Measurements from ENCODE around the gene AWAT1. TPM values are rescaled to one million over a fixed set of nuclear protein-coding genes. Genes with fewer than 3 reads are reported as not detected.

AWAT1 gene
- total and polyA plus RNA-seq, 2 donors (not counting 1 experiment from before 2014, with no cell fraction given) = not detected

DNA sequence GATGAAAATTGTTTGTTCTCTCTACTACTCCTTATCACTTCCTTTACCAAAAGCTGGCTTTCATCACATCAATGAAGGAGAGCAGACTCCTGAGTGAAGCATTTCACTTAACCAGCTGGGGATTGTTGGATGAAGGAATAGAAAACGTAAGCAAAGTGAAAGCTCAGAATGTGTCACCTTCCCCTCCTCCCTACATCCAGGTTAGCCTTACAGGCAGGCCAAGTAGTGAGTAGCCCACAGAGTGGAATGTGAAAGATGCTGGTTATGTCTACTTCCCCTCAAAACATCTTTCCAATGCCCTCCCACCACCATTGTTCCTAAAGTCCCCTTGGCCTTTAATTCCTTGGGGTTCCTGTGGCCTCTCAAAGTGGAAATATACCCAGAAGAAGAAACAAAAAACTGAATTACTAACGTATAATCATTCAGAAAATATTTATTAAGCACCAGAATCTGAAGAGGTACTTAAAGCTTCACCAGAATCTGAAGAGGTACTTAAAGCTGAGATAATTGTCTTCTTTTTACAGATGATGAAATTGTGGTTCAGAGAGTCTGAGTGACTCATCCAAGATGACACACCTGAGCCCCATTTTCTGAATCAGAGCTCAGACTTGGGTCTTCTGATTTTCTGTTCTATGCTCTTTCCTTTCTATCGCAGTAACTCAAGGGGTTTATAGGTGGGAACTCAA is 19.1 kb downstream of the AWAT1 start:
- Histone ChIP-seq H3K79me2 (ENCODE audit: control insufficient read depth, insufficient read depth, low read length) (no peaks in the 10 kb centered on the region), H3K9me3 (ENCODE audit: control insufficient read depth, insufficient read depth, low read depth, low read length) (no peaks in the 10 kb centered on the region), H3K27ac (ENCODE audit: insufficient read depth, low read length) (no peak overlapping the region), H3K4me1 (ENCODE audit: control insufficient read depth, extremely low read depth, insufficient read depth, low read length) (no peaks in the 10 kb centered on the region), H3K4me3 (replicated peaks in 1 of 4; ENCODE audit: control extremely low read depth in 1 of 4, insufficient read depth in 1 of 4, low read depth in 3 of 4, low read length in 4 of 4) (no peak overlapping the region), H4K20me1 (ENCODE audit: control insufficient read depth, extremely low read depth, insufficient read depth, low read length) (no peaks in the 10 kb centered on the region), H3K9ac (ENCODE audit: insufficient read depth, low read length) (no peak overlapping the region), H3K4me2 (ENCODE audit: extremely low read depth, insufficient read depth, low read length) (no peak overlapping the region), H3K36me3 (ENCODE audit: control insufficient read depth, insufficient read depth, low read length) (no peaks in the 10 kb centered on the region), H3K27me3 (ENCODE audit: control insufficient read depth, insufficient read depth, low read length) (no peaks in the 10 kb centered on the region), H2AFZ (ENCODE audit: low read length) (no peak overlapping the region)
- DNase-seq (ENCODE audit: low read depth in 2 of 2) = peak in 1 of 2 donors; percentile 39
- no peak for TF ChIP-seq EZH2 (IDR thresholded peaks at IDR 0.05; ENCODE audit: low read length, missing control alignments)
- TF ChIP-seq, protein P1, sequence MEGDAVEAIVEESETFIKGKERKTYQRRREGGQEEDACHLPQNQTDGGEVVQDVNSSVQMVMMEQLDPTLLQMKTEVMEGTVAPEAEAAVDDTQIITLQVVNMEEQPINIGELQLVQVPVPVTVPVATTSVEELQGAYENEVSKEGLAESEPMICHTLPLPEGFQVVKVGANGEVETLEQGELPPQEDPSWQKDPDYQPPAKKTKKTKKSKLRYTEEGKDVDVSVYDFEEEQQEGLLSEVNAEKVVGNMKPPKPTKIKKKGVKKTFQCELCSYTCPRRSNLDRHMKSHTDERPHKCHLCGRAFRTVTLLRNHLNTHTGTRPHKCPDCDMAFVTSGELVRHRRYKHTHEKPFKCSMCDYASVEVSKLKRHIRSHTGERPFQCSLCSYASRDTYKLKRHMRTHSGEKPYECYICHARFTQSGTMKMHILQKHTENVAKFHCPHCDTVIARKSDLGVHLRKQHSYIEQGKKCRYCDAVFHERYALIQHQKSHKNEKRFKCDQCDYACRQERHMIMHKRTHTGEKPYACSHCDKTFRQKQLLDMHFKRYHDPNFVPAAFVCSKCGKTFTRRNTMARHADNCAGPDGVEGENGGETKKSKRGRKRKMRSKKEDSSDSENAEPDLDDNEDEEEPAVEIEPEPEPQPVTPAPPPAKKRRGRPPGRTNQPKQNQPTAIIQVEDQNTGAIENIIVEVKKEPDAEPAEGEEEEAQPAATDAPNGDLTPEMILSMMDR (conservative IDR thresholded peaks at IDR 0.05 in 1 of 2, IDR thresholded peaks at IDR 0.05 in 1 of 2; ENCODE audit: low read depth in 1 of 2, low read length in 2 of 2) = no peak

DNA sequence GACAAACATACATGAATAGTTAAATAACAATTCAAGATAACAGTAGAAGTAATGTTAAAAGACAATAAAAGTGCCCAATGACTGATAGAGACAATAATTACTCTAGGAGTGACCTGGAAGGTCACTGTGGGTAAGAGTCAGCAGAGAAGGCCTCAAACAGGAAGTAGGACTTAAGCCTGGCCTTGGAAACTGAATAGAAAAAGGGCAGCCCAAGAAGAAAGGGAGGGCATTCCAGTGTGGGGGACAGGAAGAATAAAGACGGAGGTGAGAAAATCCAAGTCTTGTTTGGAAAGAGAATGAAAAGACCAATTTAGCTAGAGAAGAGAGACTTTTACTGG is 19.6 kb downstream of the AWAT1 start:
- H4K20me1 ChIP-seq (ENCODE audit: control insufficient read depth, extremely low read depth, insufficient read depth, low read length) = no peaks in the 10 kb centered on the region
- no peak overlapping the region for H3K9ac ChIP-seq (ENCODE audit: insufficient read depth, low read length)
- no peaks in the 10 kb centered on the region for H3K9me3 ChIP-seq (ENCODE audit: control insufficient read depth, insufficient read depth, low read depth, low read length)
- H3K4me3 ChIP-seq (replicated peaks in 1 of 4; ENCODE audit: control extremely low read depth in 1 of 4, insufficient read depth in 1 of 4, low read depth in 3 of 4, low read length in 4 of 4) = no peak overlapping the region
- TF ChIP-seq, protein P1 (conservative IDR thresholded peaks at IDR 0.05 in 1 of 2, IDR thresholded peaks at IDR 0.05 in 1 of 2; ENCODE audit: low read depth in 1 of 2, low read length in 2 of 2) = no peak
- no peak for TF ChIP-seq EZH2 (IDR thresholded peaks at IDR 0.05; ENCODE audit: low read length, missing control alignments)
- H3K79me2 ChIP-seq (ENCODE audit: control insufficient read depth, insufficient read depth, low read length) = no peaks in the 10 kb centered on the region
- H3K27ac ChIP-seq (ENCODE audit: insufficient read depth, low read length) = no peak overlapping the region
- no peak overlapping the region for H2AFZ ChIP-seq (ENCODE audit: low read length)
- H3K36me3 ChIP-seq (ENCODE audit: control insufficient read depth, insufficient read depth, low read length) = no peaks in the 10 kb centered on the region
- H3K4me2 ChIP-seq (ENCODE audit: extremely low read depth, insufficient read depth, low read length) = no peak overlapping the region
- H3K4me1 ChIP-seq (ENCODE audit: control insufficient read depth, extremely low read depth, insufficient read depth, low read length) = no peaks in the 10 kb centered on the region
- H3K27me3 ChIP-seq (ENCODE audit: control insufficient read depth, insufficient read depth, low read length) = no peaks in the 10 kb centered on the region
- DNase-seq (ENCODE audit: low read depth in 2 of 2) = no peak

DNA sequence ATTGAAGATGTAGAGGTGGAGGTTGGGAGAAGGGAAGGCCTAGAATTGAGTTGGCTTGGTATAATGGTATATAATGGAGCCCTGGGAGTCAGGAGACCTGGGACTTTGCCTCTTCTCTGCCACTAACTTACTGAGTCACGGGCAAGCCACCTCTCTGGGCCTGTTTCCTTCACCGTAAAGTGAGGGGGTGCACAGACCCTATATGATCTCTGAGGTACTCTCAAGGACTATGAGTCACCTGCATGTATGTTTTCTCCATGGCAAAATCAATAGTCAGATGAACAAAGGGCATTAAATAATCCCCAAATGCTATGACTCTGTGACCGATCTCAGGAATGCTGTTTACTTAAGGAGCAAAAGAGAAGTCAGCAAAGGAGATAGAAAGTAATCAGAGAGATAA is 20.5 kb downstream of the AWAT1 start:
- no peak for DNase-seq (ENCODE audit: low read depth in 2 of 2)
- no peaks in the 10 kb centered on the region for H4K20me1 ChIP-seq (ENCODE audit: control insufficient read depth, extremely low read depth, insufficient read depth, low read length)

More for the DNA sequence above, 20.5 kb downstream of the AWAT1 start:
- Histone ChIP-seq H3K4me3 (replicated peaks in 1 of 4; ENCODE audit: control extremely low read depth in 1 of 4, insufficient read depth in 1 of 4, low read depth in 3 of 4, low read length in 4 of 4) (no peak overlapping the region), H3K36me3 (ENCODE audit: control insufficient read depth, insufficient read depth, low read length) (no peaks in the 10 kb centered on the region), H3K4me1 (ENCODE audit: control insufficient read depth, extremely low read depth, insufficient read depth, low read length) (no peaks in the 10 kb centered on the region), H3K9ac (ENCODE audit: insufficient read depth, low read length) (no peak overlapping the region), H3K79me2 (ENCODE audit: control insufficient read depth, insufficient read depth, low read length) (no peaks in the 10 kb centered on the region), H3K4me2 (ENCODE audit: extremely low read depth, insufficient read depth, low read length) (no peak overlapping the region), H3K27ac (ENCODE audit: insufficient read depth, low read length) (no peak overlapping the region), H2AFZ (ENCODE audit: low read length) (no peak overlapping the region), H3K9me3 (ENCODE audit: control insufficient read depth, insufficient read depth, low read depth, low read length) (no peaks in the 10 kb centered on the region), H3K27me3 (ENCODE audit: control insufficient read depth, insufficient read depth, low read length) (no peaks in the 10 kb centered on the region)
- no peak for TF ChIP-seq EZH2 (IDR thresholded peaks at IDR 0.05; ENCODE audit: low read length, missing control alignments)
- TF ChIP-seq, protein P1 (conservative IDR thresholded peaks at IDR 0.05 in 1 of 2, IDR thresholded peaks at IDR 0.05 in 1 of 2; ENCODE audit: low read depth in 1 of 2, low read length in 2 of 2) = no peak
